HEK293 (cell line): ENCODE data around the gene TMED4.

Experiments
- ATF2 ChIP-seq: fragments of 450-650 bp; formaldehyde crosslinking; IDR thresholded peaks from 2 replicates; pipeline ENCODE4 v1.5.1; 2016; ENCODE audit warnings: missing biosample characterization, missing genetic modification characterization, low read depth
- CTCF ChIP-seq: fragments of 450-650 bp; formaldehyde crosslinking; IDR thresholded peaks from 2 replicates; pipeline ENCODE4 v1.5.1; 2016; ENCODE audit warnings: missing biosample characterization, missing genetic modification characterization
- HOXA7 ChIP-seq: sonication (generic); formaldehyde crosslinking; IDR thresholded peaks from 2 replicates; pipeline ENCODE4 v1.8.1; 2022; ENCODE audit warnings: missing genetic modification reagents, borderline replicate concordance
- YY1 ChIP-seq: fragments of 450-650 bp; formaldehyde crosslinking; IDR thresholded peaks from 2 replicates; pipeline ENCODE4 v1.5.1; 2018; ENCODE audit warnings: missing biosample characterization, missing genetic modification characterization
- ZBTB7A ChIP-seq: fragments of 450-650 bp; formaldehyde crosslinking; IDR thresholded peaks from 2 replicates; pipeline ENCODE4 v1.5.1; 2016; ENCODE audit warnings: low read depth, missing biosample characterization, missing genetic modification characterization
- ZNF138 ChIP-seq: fragments of 450-650 bp; formaldehyde crosslinking; IDR thresholded peaks from 2 replicates; pipeline ENCODE4 v1.5.1; 2016; ENCODE audit warnings: missing biosample characterization, missing genetic modification characterization, borderline replicate concordance
- ZNF18 ChIP-seq: fragments of 450-650 bp; formaldehyde crosslinking; IDR thresholded peaks from 2 replicates; pipeline ENCODE4 v1.5.1; 2016; ENCODE audit warnings: missing biosample characterization, missing genetic modification characterization
- ZSCAN30 ChIP-seq: fragments of 450-650 bp; IDR thresholded peaks from 2 replicates; pipeline ENCODE4 v1.5.1; 2018; ENCODE audit warnings: missing biosample characterization, mild to moderate bottlenecking, missing genetic modification characterization, moderate library complexity

GRCh38 chr7:44537442-44537841, 44.6 kb downstream of the TMED4 start:
- TF ChIP-seq CTCF (tag by site-specific recombination) (no peak), ZBTB7A (tag by site-specific recombination) (no peak), ATF2 (no peak), YY1 (no peak), ZNF18 (tag by site-specific recombination) (no peak), HOXA7 (CRISPR knock-in tag) (no peak), ZSCAN30 (tag by site-specific recombination) (no peak), ZNF138 (tag by site-specific recombination) (no peak)
